Right renal cortex interstitium (tissue), 3 donors: ENCODE data around the gene SLX9. TPM values are rescaled to one million over a fixed set of nuclear protein-coding genes. Genes with fewer than 3 reads are reported as not detected.

ENCODE experiments used
- DNase-seq, 3 donors: peaks; one replicate each; pipeline ENCODE4 v3.0.0-alpha.2; 2013; ENCODE audit warnings: low read depth in 3 of 3, low spot score in 2 of 3
- polyA plus RNA-seq, 3 donors: library from polyadenylated mRNA; unstranded; fragments of 120-200 nt; gene quantifications; one replicate each; pipeline ENCODE4 v1.2.1, GENCODE V29; 2013; ENCODE audit not compliant: insufficient read length in 3 of 3

Gene SLX9
- polyA plus RNA-seq: 10 to 100 TPM; 13.4 to 14.3 (median 14.1) TPM

GRCh38 chr21:44939532-44940115, at the start of gene SLX9:
TSS of gene SLX9 (plus strand) at chr21:44940029. CDS start at chr21:44940058, 29 bp downstream.
- DNase-seq: peak in 2 of 3 donors; percentile 48 to 56

GRCh38 chr21:44890338-44890931, 49.4 kb upstream of the SLX9 start:
- DNase-seq: no peak

- DNase-seq: no peak
These were observed 48.8 kb upstream of the SLX9 start for GRCh38 chr21:44890961-44891541.

DNA sequence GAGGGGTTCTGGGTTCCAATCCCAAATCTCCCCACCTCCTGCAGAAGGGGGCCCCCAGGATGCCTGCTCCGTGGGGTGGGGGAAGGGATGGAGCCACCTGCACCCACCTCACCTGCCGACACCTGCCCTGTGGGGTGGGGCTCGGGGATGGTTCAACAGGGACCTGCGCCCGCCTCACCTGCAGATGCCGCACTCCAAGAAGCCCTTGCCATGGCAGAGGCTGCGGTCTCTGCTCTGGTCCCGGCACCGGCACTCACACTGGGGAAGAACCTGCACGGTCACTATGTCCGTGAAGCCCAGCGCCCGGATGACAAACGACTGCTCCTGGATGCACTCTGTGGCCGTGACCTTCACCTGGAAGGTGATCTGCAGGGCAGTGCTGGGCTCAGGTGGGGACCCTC, 48.2 kb upstream of the SLX9 start:
- DNase-seq: no peak

- DNase-seq: no peak
These were observed 47.7 kb upstream of the SLX9 start for GRCh38 chr21:44892095-44892494.

- DNase-seq: no peak
These were observed 47.1 kb upstream of the SLX9 start for GRCh38 chr21:44892536-44893277.

- no peak for DNase-seq
These were observed 46.6 kb upstream of the SLX9 start for GRCh38 chr21:44893278-44893556.

DNA sequence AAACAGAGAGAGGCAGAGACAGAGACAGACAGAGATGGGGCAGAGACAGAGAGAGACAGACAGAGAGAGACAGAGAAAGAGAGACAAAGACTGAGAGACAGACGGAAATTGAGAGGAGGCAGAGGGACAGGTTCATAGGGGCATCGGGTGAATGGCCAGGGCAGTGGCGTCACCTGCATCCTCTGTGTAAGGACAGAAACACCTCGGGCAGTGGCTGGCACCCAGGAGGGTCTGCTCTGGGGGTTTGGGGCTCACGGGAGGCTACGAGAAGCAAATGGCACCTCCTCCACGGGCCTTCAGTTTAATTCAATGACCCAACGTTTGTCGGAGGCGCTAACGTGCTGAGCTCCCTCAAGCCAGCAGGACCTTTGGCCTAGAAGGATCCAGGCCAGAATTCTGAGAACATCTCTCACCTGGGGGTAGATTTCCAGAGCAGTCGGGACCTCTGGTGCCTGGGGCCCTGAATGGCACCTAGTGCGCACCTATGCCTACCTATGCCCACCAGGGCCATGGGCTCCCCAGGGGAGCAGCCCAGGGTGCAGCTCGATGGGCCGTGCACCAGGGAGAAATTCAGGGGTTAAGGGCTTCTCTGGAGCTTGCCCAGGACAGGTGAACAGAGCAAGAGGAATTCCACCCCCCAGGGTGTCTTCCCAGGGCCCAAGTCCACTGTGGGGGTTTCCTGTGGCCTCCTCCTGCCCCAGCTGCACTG, 45.7 kb upstream of the SLX9 start:
- no peak for DNase-seq

DNA sequence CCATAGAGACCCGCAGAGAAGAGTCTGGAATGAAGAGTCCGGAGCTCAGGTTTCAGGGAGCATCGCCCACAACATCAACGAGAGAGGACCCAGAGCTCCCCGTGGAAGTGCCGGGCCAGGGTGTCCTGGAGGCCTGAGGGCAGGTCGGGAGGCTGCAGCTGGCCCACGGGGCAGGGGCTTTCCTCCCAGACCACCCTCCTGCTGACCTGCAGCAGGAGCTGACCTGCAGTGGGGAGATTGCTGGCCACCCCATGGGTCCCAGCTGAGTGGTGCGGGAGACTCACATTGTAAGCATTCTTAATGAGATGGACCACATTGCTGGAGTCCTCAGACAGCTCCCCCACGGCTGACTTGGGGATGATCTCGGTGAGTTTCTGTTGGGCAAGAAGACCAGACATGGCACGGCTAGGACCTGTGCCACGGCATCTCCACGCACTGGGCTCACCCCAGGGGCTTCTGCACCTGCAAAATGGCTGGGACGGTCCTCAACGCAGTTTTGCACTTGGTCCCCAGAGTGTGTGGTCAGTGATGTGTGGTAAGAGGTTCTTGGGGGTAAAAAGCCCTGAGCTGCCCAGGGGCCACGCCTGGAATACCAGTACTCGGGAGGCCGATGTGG, 45.0 kb upstream of the SLX9 start:
- no peak for DNase-seq

- DNase-seq: no peak
These were observed 44.0 kb upstream of the SLX9 start for GRCh38 chr21:44895859-44896258.

DNA sequence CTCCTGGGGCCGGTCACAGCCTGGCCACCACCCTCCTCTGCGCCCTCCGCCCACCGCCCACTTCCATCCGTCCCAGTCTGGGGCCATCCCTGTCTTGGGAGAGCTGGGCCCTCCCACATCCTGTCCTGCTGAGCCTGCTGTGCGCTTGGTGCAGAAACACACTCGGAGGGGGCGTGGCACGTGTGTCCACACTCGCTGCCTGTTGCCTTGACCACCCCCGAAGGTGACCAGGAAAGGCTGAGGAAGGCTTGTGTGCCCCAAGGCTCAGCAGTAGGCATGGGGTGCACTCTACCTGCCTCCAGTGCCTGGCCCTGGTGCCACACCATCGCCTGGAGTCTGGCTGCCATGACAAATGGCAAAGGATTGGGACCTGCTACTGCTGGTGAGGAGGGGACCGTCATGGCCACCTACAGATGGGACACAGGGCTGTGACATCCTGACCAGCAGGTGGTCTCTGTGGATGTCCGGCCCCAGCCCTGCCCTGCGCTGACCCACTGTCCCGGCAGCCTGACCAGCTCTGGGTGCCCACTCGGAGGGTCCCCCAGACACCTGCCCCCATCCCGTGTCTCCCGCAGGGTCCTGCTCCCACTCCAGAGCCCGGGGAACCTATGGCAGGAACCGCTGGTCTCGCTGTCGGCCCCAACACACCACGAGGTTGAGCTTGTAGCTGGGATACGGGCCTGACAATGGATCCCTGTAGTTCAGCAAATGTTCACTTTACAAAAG, 43.1 kb upstream of the SLX9 start:
- DNase-seq: no peak

DNA sequence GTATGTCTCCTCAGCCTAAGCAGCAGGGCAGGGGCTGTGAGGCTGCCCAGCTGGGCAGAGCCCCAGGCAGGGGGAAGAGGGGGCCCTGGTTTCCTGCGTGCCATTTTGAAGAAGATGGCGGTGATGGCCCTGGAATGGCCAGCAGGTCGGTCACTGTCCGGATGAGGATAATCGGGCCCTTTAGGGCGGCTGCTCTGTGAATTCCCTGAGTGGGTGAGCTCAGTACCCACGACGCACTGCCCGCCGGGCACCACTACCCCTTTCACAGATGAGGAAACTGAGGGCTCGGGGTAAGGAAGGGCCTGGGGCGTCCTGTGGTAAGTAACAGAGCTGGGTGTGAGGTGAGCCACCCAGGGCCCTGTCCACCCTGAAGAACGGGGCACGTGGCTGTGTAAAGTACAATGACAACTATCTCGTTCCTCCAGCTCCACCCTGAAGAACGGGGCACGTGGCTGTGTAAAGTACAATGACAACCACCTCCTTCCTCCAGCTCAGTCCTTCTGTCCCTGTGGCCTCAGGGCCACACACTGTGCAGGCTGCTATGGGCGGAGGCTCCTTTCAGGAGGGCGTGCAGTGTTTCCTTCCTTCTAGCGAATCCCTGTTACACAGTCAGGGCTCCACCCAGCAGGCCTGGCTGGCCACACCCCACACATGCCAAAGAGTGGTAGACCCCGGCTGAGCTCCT, 42.4 kb upstream of the SLX9 start:
- DNase-seq: no peak

- no peak for DNase-seq
These were observed 41.8 kb upstream of the SLX9 start for GRCh38 chr21:44898011-44898488.

DNA sequence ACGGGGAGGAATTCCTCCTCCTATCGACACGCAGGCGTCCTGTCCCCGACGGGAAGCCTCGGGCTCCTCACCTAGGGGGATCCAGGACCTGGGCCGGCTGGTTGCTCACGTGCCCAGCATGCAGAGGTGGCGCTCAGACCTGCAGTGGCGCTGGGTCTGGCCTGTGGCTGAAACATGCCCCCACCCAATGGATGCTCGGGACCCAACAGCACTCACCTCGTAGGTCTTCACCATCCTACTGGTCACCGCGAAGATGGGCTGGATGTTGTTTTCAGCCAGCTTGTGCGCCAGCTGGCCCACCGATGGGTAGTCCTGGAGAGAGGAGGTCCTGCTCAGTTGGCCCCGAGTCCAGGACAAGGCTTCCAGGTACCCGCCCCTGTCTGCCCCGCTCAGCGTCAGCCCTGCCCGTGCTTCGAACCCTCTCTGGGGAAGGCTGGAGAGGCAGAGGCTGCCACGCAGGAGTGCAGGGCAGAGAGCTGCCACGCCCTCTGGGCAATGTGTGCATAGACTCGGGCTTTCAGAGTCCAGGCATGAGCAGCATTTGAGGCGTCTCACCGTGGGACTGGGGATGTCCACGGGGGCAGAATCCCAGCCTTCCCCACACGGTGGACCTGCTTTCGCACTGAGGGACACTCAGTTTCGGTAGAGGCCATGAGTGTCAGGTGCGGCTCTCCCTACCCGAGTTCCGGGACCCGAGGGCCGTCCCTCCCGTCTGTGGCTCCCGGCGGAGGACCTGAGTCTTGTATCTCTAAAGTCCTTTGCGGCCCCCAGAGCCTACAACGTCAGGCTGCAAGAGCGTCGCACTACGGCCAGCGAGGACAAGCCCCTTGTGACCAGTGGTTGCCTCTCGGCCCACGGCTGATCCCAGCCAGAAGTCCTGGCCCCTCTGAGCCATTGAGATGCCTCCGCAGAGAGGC, 40.7 kb upstream of the SLX9 start:
- no peak for DNase-seq

- DNase-seq: no peak
These were observed 39.9 kb upstream of the SLX9 start for GRCh38 chr21:44899768-44900558.

DNA sequence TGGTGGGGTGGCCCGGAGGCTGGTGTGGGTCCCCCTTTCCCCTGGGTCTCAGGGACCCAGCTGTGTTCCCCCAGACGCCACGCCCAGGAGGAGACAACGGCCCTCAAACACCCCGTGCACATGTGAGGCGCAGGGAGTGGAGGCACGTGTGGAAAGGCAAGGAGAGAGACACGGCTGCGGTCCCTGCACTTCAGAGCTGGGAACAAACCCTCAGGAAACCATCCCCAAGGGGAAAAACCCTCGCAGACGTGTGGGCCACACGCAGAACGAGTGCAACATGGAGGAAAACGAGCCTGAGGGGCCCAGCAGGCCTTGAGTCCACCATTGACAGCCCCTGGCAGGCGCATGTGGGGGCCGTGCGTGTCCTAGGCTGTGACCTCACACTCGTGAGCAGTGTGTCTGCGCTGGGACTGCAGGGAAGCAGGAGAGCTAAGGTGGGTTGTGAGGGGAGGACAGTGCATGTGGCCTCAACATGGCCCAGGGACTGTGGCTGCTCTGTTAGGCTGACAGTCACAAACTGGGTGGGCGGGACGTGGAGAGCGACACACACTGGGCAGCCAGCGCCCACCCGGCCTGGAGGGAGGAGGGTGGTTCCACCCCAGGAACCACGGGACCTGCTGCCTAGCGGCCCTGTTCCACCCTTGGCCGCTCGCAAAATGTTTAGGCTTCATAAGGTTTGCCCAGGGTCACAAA, 39.1 kb upstream of the SLX9 start:
- no peak for DNase-seq
